Measurements from ENCODE around the gene NINJ2.

GRCh38 chr12:546920-547845, 116.1 kb downstream of the NINJ2 start:
- TF ChIP-seq EZH2 (IDR thresholded peaks at IDR 0.05; ENCODE audit: borderline replicate concordance, low read depth, low read length, severe bottlenecking) = no peak
- TF ChIP-seq CTCF (IDR thresholded peaks at IDR 0.05; ENCODE audit: borderline replicate concordance, extremely low read depth, low read length, poor library complexity, severe bottlenecking) = peak; percentile 99

All from DND-41 (cell line).